ENCODE measurements around the gene AFF4.

The AFF4 gene

DNA sequence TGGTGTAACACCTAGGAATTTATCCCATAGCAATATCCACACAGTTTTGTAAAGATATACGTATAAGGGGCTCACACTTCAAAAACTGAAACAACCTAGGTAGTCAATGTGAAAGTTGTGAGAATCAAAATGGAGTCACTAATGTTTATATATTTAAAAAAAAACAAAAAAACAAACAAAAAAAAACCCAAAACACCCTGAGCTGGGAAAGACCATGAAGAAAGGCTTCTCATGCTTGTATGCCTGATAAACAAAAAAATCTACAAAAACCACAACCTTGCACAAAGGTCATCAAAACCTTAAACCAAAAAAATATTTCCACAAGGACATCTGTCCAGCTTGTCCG, 35.4 kb downstream of the AFF4 start:
- TF ChIP-seq, protein P1, sequence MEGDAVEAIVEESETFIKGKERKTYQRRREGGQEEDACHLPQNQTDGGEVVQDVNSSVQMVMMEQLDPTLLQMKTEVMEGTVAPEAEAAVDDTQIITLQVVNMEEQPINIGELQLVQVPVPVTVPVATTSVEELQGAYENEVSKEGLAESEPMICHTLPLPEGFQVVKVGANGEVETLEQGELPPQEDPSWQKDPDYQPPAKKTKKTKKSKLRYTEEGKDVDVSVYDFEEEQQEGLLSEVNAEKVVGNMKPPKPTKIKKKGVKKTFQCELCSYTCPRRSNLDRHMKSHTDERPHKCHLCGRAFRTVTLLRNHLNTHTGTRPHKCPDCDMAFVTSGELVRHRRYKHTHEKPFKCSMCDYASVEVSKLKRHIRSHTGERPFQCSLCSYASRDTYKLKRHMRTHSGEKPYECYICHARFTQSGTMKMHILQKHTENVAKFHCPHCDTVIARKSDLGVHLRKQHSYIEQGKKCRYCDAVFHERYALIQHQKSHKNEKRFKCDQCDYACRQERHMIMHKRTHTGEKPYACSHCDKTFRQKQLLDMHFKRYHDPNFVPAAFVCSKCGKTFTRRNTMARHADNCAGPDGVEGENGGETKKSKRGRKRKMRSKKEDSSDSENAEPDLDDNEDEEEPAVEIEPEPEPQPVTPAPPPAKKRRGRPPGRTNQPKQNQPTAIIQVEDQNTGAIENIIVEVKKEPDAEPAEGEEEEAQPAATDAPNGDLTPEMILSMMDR (IDR thresholded peaks at IDR 0.05; ENCODE audit: control insufficient read depth, insufficient read depth, low read depth, low read length, missing control alignments), result no peak
- DNase-seq (ENCODE audit: low read depth), result no peak
- H3K4me3 ChIP-seq (ENCODE audit: control insufficient read depth, low read depth, low read length), result no peak overlapping the region

DNA sequence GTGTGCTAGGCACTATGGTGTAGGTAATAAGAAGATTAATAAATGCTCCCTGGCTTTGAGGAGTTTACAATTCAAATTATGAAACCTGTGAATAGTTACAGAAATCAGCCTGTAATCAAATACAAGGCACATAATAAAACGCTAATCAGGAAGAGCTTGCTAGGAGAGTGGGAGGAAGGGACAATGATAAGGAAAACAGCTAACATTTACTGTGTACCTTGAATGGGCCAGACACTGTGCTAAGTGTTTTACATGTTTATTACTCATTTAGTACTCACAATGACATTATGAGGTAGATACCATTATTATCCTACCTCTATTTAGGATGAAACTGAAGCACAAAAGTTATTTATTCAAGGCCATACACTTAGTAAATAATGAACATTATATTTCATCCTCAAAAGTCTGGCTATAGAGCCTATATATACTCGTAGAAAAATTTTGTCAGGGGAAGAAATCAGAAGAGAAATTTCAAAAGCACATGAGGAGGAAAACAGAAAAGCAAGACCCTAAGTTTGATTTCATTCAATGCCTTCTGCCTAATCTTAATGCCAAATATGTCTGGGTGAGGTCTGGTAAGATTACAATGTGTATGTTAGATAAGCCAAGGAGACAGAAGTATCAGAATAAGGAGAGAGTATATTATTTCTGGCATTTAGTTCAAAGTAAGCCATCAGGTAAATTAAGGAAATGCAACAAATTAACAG, 35.9 kb downstream of the AFF4 start:
- no peak overlapping the region for H3K4me3 ChIP-seq (ENCODE audit: control insufficient read depth, low read depth, low read length)
- DNase-seq (ENCODE audit: low read depth), result no peak
- TF ChIP-seq, protein P1 (IDR thresholded peaks at IDR 0.05; ENCODE audit: control insufficient read depth, insufficient read depth, low read depth, low read length, missing control alignments), result no peak

DNA sequence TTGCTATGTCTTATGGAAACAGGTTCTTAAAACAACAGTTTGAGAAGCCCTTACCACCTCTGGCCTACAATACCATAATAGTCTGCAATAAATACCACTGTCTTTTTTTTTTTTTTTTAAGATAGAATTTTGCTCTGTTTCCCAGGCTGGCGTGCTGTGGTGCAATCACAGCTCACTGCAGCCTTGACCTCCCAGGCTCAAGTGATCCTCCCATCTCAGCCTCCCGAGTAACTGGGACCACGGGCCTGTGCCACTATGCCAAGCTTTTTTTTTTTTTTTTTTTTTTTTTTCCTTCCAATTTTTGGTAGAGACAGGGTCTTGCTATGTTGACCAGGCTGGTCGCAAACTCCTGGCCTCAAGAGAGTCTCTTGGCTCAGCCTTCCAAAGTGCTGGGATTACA, 37.0 kb downstream of the AFF4 start:
- no peak overlapping the region for H3K4me3 ChIP-seq (ENCODE audit: control insufficient read depth, low read depth, low read length)
- DNase-seq (ENCODE audit: low read depth), result no peak
- TF ChIP-seq, protein P1 (IDR thresholded peaks at IDR 0.05; ENCODE audit: control insufficient read depth, insufficient read depth, low read depth, low read length, missing control alignments), result no peak

DNA sequence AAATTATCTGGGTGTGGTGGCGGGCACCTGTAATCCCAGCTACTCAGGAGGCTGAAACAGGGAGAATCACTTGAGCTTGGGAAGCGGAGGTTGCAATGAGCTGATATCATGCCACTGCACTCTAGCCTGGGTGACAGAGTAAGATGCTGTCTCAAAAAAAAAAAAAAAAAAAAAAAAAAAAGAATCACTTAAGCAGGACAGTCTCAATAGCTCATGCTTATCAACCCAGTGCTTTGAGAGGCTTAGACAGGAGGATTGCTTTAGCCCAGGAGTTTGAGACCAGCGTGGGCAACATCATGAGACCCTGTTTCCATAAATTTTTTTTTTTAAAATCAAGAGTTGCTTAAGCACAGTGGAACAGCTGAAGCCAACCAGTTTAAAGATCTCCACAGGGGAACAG, 47.3 kb downstream of the AFF4 start:
- no peak for DNase-seq (ENCODE audit: low read depth)
- no peak overlapping the region for H3K4me3 ChIP-seq (ENCODE audit: control insufficient read depth, low read depth, low read length)
- TF ChIP-seq, protein P1 (IDR thresholded peaks at IDR 0.05; ENCODE audit: control insufficient read depth, insufficient read depth, low read depth, low read length, missing control alignments), result no peak

DNA sequence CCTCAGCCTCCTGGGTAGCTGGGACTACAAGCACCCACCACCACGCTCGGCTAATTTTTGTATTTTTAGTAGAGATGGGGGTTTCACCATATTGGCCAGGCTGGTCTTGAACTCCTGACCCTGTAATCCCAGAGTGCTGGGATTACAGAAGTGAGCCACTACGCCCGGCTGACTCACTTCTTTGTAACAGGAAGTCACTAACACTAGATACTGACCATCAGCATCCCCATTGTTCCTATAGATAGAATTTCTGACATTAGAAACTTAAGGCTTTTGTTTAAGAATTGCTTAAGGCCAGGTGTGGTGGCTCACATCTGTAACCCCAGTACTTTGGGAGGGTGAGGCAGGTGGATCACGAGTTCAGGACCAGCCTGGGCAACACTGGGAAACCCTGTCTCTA, 47.8 kb downstream of the AFF4 start:
- DNase-seq (ENCODE audit: low read depth), result no peak
- H3K4me3 ChIP-seq (ENCODE audit: control insufficient read depth, low read depth, low read length), result no peak overlapping the region
- TF ChIP-seq, protein P1 (IDR thresholded peaks at IDR 0.05; ENCODE audit: control insufficient read depth, insufficient read depth, low read depth, low read length, missing control alignments), result no peak

DNA sequence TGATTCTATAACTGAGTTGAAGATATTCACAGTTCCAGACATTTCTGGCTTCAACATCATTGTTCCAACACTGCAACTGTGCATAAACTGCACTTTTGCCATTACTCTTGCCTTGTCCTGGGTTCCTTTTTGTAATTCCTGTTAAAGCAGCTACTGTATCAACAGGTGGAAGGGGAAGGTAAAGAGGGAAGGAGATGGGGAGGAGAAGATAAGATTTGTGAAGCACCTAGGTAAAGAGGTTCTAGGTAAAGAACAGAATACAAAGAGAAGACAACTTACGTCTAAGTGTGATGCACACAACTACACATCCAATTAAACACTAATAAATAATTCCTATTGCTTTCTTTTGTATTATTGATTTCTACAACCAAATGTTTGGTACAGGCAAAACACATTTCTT, 53.7 kb downstream of the AFF4 start:
- H3K4me3 ChIP-seq (ENCODE audit: control insufficient read depth, low read depth, low read length), result no peak overlapping the region
- no peak for DNase-seq (ENCODE audit: low read depth)
- TF ChIP-seq, protein P1 (IDR thresholded peaks at IDR 0.05; ENCODE audit: control insufficient read depth, insufficient read depth, low read depth, low read length, missing control alignments), result no peak

Data from AG09309 (cell line).